HG03103 (cell line): ENCODE results near the gene POT1.

ENCODE experiments used
- ATAC-seq: cut with Tn5 transposase; IDR thresholded peaks from one replicate; pipeline ENCODE4 v1.9.1; 2021; ENCODE audit warnings: low read depth; ENCODE audit not compliant: unreplicated experiment

The POT1 gene

GRCh38 chr7:124914298-124914697, 15.3 kb downstream of the POT1 start:
- peak; percentile 61 for ATAC-seq

- ATAC-seq, result no peak
These were observed 16.7 kb downstream of the POT1 start for GRCh38 chr7:124912972-124913371.

GRCh38 chr7:124909808-124910207, 19.8 kb downstream of the POT1 start:
- no peak for ATAC-seq

- ATAC-seq, result no peak
These were observed 21.4 kb downstream of the POT1 start for GRCh38 chr7:124908259-124908658.

- ATAC-seq, result no peak
These were observed 22.1 kb downstream of the POT1 start for GRCh38 chr7:124907490-124907889.

GRCh38 chr7:124898531-124898930, 31.1 kb downstream of the POT1 start:
- no peak for ATAC-seq

GRCh38 chr7:124896001-124896400, 33.6 kb downstream of the POT1 start:
- ATAC-seq, result no peak

- ATAC-seq, result peak; percentile 80
These were observed 36.3 kb downstream of the POT1 start for GRCh38 chr7:124893140-124893827.

- ATAC-seq, result no peak
These were observed 42.4 kb downstream of the POT1 start for GRCh38 chr7:124887247-124887646.

- no peak for ATAC-seq
These were observed 47.6 kb downstream of the POT1 start for GRCh38 chr7:124881981-124882380.

GRCh38 chr7:124879771-124880170, 49.9 kb downstream of the POT1 start:
- no peak for ATAC-seq

GRCh38 chr7:124879103-124879502, 50.5 kb downstream of the POT1 start:
- no peak for ATAC-seq

GRCh38 chr7:124874644-124875163, 54.9 kb downstream of the POT1 start:
- no peak for ATAC-seq

- ATAC-seq, result no peak
These were observed 71.9 kb downstream of the POT1 start for GRCh38 chr7:124857672-124858235.

GRCh38 chr7:124856299-124856888, 73.2 kb downstream of the POT1 start:
- ATAC-seq, result no peak

- ATAC-seq, result no peak
These were observed 86.3 kb downstream of the POT1 start for GRCh38 chr7:124843336-124843735.

- no peak for ATAC-seq
These were observed 89.2 kb downstream of the POT1 start for GRCh38 chr7:124840435-124840834.

- ATAC-seq, result no peak
These were observed 89.9 kb downstream of the POT1 start for GRCh38 chr7:124839687-124840086.

GRCh38 chr7:124836173-124836572, 93.5 kb downstream of the POT1 start:
- no peak for ATAC-seq

- no peak for ATAC-seq
These were observed 110.8 kb downstream of the POT1 start for GRCh38 chr7:124818807-124819206.

GRCh38 chr7:124813994-124814798, 115.4 kb downstream of the POT1 start:
- ATAC-seq, result no peak
